GM18867 (cell line): ENCODE measurements around the gene HES7.
"Not testable (repeated sequence)": the region's sequence is repeated elsewhere in the genome, so short reads cannot be mapped to it uniquely, and the experiment has no call there.

Experiments
- ATAC-seq: cut with Tn5 transposase; IDR thresholded peaks from one replicate; pipeline ENCODE4 v1.9.1; 2021; ENCODE audit warnings: mild to moderate bottlenecking, moderate library complexity; ENCODE audit not compliant: unreplicated experiment

HES7 gene

GRCh38 chr17:8123695-8124349, at the start of gene HES7:
Gene HES7 (minus strand): TSS chr17:8124106. CDS start chr17:8124084, 22 bp downstream.
- no peak for ATAC-seq

DNA sequence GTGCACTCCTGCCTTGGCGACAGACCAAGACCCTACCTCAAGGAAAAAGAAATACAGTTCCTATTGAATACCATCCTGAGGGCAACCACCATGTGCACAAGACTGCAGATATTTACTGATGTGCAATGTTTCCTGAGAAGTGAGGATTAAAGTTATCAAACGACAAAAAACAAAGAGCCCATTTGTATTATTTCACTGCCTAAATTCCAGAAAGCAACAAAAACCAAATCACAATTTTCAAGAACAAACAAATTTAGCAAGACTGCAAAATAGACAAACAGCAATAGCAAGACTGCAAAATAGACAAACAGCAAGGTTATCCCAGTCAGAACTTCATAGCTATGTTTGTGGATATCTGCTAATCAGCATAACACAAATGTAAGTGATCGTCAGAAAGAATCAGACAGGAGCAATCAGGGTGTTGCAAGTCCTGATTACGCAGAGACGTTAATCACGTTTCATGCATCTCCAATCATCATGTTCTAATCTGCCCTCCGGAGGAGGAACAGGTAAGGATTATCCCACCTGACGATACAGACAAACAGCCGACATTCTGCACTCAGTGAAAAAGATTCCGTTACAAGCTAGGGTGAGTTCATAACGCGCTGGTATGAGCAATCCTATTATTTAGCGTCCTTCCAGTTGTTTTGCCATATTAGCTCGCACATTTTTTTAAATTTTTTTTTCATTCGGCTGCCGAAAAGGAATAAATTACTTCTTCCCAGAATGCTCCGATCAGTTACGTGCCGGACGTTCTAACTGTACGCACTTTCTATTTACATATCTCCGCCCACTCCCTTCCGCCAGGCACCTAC, 49.4 kb upstream of the HES7 start:
- ATAC-seq, result peak; percentile 69

DNA sequence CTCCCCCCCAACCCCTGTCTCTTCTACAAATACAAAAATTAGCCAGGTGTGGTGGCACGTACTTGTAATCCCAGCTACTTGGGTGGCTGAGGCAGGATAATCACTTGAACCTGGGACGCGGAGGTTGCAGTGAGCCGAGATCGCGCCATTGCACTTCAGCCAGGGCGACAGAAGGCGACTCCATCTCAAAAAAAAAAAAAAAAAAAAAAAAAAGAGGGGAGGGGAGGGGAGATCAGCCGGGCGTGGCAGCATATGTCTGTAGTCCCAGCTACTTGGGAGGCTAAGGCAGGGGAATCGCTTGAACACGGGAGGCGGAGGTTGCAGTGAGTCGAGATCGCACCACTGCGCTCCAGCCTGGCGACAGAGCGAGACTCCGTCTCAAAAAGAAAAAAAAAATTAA, 46.3 kb upstream of the HES7 start:
- not testable (repeated sequence) for ATAC-seq

DNA sequence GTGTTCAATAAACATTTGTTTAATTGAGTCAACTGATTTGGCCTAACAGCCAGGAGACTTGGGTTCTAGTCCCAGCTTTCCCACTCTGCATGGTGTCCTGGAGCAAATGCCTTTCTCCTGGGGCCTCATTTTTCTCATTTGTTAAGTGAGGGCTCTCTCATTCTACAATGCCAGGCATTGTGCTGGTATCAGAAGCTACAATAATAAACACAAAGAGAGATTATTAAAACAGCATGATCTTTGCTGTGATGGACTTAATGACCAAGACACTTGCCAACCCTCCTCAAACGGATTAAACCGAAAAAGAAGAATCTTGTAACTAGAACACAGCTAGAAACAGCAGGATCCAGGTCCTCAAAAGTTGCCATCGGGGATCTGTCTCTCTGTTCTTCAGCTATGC, 43.6 kb upstream of the HES7 start:
- ATAC-seq, result no peak

DNA sequence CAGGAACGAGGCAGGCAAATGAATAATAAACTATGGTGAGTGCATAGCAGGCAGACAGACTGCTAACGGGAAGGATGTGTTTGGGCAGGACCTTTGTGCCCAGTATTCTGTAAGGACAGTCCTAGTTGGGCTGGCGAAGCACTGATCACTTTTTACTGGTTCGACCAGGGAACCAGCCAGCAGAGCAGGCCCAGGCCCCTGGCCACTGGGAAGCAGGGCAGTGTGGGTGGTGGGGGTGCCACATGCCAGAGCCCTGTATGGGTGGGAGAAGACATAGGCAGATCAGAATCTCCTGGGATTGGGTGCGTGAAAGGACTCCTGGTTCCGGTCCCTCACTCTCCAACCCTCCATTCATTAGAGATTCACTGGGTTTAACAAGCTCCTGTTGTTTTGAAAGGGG, 42.8 kb upstream of the HES7 start:
- ATAC-seq, result no peak

DNA sequence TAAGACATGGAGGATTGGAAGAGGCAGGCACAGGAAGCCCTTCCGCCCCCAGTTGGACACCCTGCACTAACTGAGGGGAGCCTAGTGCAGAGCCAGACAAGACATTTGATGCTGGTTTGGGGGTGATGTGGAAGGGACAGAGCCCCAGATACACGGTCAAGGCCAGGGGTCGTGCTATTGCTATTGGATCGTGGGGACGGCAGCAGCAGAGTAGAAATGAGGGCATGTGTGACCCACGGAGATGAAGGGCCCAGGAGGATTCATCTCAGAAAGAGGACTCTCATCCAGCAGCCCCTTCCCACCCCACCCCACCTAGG, 40.9 kb upstream of the HES7 start:
- ATAC-seq, result no peak

GRCh38 chr17:8163978-8164814, 40.3 kb upstream of the HES7 start:
- no peak for ATAC-seq

DNA sequence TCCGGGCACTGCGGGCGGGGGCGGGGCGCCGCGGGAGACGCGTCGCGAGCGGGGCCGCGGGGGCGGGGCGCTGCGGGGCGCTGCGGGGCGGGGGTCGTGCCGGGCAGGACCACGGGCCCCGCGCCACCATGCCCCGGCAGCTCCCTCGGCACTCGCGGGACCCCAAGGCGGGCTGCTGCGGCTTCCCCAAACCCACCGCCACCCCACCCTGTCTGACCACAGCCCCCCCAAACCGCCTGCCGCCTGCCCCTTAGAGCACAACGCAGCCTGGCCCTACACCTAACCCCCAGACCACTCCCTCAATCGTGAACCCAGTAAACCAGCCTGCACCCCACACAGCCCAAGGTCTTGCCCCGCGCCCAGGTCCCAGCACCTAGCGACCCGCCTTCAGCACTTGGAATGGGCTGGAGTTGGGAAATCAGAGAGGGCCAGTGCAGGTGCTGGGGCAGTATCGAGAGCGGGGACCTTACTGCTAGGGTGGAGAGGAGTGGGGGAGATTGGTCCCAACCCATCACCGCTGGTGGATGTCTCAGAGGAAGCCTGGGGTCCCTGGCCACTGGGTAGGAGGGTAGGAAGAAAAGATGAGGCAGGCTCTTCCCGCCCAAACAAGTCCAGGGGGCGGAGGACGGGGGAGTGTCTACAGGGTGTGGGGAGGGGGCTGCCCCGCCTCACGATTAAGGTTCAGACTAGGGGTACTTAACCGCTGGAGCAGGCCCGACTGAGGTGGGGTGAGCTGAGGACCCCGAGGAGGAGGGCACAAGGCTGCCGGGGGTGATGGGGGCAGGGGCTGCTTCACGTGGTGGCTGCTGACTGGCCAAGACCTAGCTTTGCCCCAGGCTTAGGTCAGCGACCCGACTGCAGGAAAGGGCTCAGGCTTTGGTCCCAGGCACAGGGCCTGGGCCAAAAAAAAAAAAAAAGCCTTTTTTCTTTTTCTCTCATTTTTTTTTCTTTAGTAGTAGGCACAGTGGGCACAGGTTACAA, 39.4 kb upstream of the HES7 start:
- ATAC-seq, result no peak

- ATAC-seq, result no peak
These were observed 38.5 kb upstream of the HES7 start, which contains the start of gene VAMP2 for GRCh38 chr17:8162233-8162996. Gene VAMP2 (minus strand): TSS chr17:8162948. CDS start chr17:8162879, 69 bp downstream.

DNA sequence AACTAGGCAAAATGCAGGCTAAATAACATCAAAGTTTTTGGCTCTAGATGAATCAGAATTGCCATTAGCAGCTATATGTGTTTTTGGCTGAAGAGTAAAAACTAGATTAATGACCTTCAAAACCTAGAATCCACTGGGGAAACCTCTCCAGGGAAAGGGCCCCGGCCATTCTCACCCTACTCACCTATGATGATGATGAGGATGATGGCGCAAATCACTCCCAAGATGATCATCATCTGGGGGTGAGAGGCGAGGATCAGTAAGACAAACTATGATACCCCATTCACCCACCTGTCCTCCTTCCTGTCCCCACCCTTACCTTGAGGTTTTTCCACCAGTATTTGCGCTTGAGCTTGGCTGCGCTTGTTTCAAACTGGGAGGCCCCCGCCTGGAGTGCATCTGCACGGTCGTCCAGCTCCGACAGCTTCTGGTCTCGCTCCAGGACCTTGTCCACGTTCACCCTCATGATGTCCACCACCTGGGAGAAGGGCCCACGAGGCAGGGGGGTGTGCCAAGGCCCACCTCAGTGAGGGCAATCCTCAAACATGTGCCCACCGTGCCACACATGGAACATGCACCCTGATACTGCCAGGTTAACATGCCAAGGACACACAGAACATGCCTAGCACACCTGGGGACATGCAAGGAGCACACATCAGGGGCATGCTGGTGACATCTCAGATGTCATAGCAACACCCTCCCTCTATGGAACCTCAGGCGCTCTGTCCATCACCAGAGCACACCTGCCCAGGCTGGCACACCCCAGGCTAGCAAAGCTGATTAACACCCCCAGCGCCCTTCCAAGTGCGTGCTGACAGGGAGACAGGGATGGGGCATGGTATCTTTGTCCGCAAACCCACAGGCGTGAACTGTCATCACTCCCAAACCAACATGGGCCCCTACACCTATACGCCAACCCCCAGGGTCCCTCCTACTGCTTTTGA, 37.7 kb upstream of the HES7 start:
- no peak for ATAC-seq

- no peak for ATAC-seq
These were observed 36.9 kb upstream of the HES7 start for GRCh38 chr17:8160741-8161221.

DNA sequence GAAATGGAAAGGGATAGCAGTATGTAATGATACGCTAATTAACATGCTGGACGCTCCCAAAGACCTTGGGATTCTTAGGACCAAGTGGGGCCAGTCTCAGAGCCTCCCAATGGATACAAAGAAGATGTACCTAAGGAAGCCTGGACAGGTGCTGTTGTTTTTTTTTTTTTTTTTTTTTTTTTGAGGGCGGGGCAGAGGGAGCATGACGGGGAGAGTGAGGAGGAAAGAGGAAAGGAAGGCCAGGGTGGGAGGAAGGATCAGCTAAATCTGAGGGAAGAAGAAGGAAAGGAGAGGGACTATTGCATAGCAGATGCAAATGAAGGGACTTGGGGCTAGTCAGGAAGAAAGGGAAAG, 36.3 kb upstream of the HES7 start:
- no peak for ATAC-seq

GRCh38 chr17:8159459-8160223, 35.7 kb upstream of the HES7 start:
- no peak for ATAC-seq

DNA sequence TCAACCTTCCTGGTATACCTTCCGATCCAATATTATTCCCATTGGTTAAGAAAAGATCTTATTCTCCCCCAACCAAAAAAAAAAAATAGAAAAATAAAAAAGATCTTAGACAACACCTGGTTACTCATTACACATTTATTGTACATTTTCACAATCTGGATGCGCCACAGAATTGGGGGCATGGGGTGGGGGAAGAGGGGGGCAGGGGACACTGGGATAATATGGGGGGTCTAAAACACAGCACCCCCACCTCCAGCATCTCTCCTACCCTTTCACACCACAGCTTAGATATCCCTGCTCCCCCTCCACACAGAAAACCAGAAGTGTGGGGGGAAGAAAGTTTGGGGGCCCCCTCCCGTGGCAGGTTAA, 35.1 kb upstream of the HES7 start:
- no peak for ATAC-seq

GRCh38 chr17:8158267-8159031, 34.5 kb upstream of the HES7 start:
- no peak for ATAC-seq

- peak; percentile 84 for ATAC-seq
These were observed 32.5 kb upstream of the HES7 start for GRCh38 chr17:8156246-8156992.

DNA sequence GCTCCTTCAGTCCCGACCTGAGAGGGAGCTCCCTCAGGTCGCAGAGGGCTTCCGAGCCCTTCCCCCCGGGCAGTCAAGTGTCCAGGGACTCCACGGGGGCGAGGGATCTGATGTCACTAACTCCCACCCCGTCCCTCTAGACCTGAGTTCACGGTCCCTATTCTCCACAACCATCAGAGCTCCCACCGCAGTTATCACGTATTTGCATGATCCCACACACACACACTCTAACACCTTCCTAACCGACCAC, 32.0 kb upstream of the HES7 start:
- ATAC-seq, result no peak
